Measurements from ENCODE around the gene MTMR2. TPM values are rescaled to one million over a fixed set of nuclear protein-coding genes. Genes with fewer than 3 reads are reported as not detected.

MTMR2 gene
- total RNA-seq, 2 donors from 2014 or later, result 14.9 to 35.4 TPM

GRCh38 chr11:95796501-95796900 is 127.4 kb downstream of the MTMR2 start:
- Mint-ChIP-seq H3K27me3 (no peaks in the 10 kb centered on the region), H3K36me3 (ENCODE audit: low read depth) (peaks cover 73% of the 10 kb centered on the region), H3K4me3 (no peak overlapping the region), H3K4me1 (peaks cover 32% of the 10 kb centered on the region), H3K9me3 (no peaks in the 10 kb centered on the region), H3K27ac (no peak overlapping the region)
- no peak for ATAC-seq (replicated peaks)

GRCh38 chr11:95795627-95796295 is 128.1 kb downstream of the MTMR2 start:
- H3K9me3 Mint-ChIP-seq, result no peaks in the 10 kb centered on the region
- peaks cover 35% of the 10 kb centered on the region for H3K4me1 Mint-ChIP-seq
- no peak overlapping the region for H3K27ac Mint-ChIP-seq
- H3K27me3 Mint-ChIP-seq, result no peaks in the 10 kb centered on the region
- no peak for ATAC-seq (replicated peaks)
- H3K36me3 Mint-ChIP-seq (ENCODE audit: low read depth), result peaks cover 73% of the 10 kb centered on the region
- no peak overlapping the region for H3K4me3 Mint-ChIP-seq

GRCh38 chr11:95794086-95794485 is 129.8 kb downstream of the MTMR2 start:
- H3K36me3 Mint-ChIP-seq (ENCODE audit: low read depth), result peaks cover 68% of the 10 kb centered on the region
- H3K4me1 Mint-ChIP-seq, result peaks cover 29% of the 10 kb centered on the region
- peak overlapping the region; percentile 28 for H3K4me3 Mint-ChIP-seq
- ATAC-seq (replicated peaks), result no peak
- no peak overlapping the region for H3K27ac Mint-ChIP-seq
- no peaks in the 10 kb centered on the region for H3K27me3 Mint-ChIP-seq
- no peaks in the 10 kb centered on the region for H3K9me3 Mint-ChIP-seq

GRCh38 chr11:95793116-95793515 is 130.8 kb downstream of the MTMR2 start:
- peaks cover 32% of the 10 kb centered on the region for H3K4me1 Mint-ChIP-seq
- peak overlapping the region; percentile 44 for H3K4me3 Mint-ChIP-seq
- peaks cover 65% of the 10 kb centered on the region for H3K36me3 Mint-ChIP-seq (ENCODE audit: low read depth)
- H3K9me3 Mint-ChIP-seq, result no peaks in the 10 kb centered on the region
- ATAC-seq (replicated peaks), result no peak
- no peaks in the 10 kb centered on the region for H3K27me3 Mint-ChIP-seq
- no peak overlapping the region for H3K27ac Mint-ChIP-seq

- Mint-ChIP-seq H3K27ac (no peak overlapping the region), H3K4me3 (peak overlapping the region; percentile 44), H3K4me1 (peaks cover 36% of the 10 kb centered on the region), H3K27me3 (no peaks in the 10 kb centered on the region), H3K36me3 (ENCODE audit: low read depth) (peaks cover 69% of the 10 kb centered on the region), H3K9me3 (no peaks in the 10 kb centered on the region)
- ATAC-seq (replicated peaks), result no peak
Measured at GRCh38 chr11:95792700-95793099, 131.2 kb downstream of the MTMR2 start.

- H3K36me3 Mint-ChIP-seq (ENCODE audit: low read depth), result peaks cover 74% of the 10 kb centered on the region
- peak overlapping the region; percentile 86 for H3K4me3 Mint-ChIP-seq
- ATAC-seq (replicated peaks), result no peak
- peak overlapping the region; percentile 100 for H3K27ac Mint-ChIP-seq
- no peaks in the 10 kb centered on the region for H3K27me3 Mint-ChIP-seq
- H3K4me1 Mint-ChIP-seq, result peaks cover 36% of the 10 kb centered on the region
- H3K9me3 Mint-ChIP-seq, result no peaks in the 10 kb centered on the region
Measured at GRCh38 chr11:95792200-95792599, 131.7 kb downstream of the MTMR2 start.

GRCh38 chr11:95791709-95792033 is 132.2 kb downstream of the MTMR2 start:
- H3K4me1 Mint-ChIP-seq, result peaks cover 36% of the 10 kb centered on the region
- H3K36me3 Mint-ChIP-seq (ENCODE audit: low read depth), result peaks cover 80% of the 10 kb centered on the region
- peak overlapping the region; percentile 100 for H3K27ac Mint-ChIP-seq
- H3K27me3 Mint-ChIP-seq, result no peaks in the 10 kb centered on the region
- no peak for ATAC-seq (replicated peaks)
- peak overlapping the region; percentile 86 for H3K4me3 Mint-ChIP-seq
- H3K9me3 Mint-ChIP-seq, result no peaks in the 10 kb centered on the region

- ATAC-seq (replicated peaks), result peak; percentile 13
- peak overlapping the region; percentile 86 for H3K4me3 Mint-ChIP-seq
- H3K36me3 Mint-ChIP-seq (ENCODE audit: low read depth), result peaks cover 84% of the 10 kb centered on the region
- H3K4me1 Mint-ChIP-seq, result peaks cover 36% of the 10 kb centered on the region
- peak overlapping the region; percentile 100 for H3K27ac Mint-ChIP-seq
- H3K27me3 Mint-ChIP-seq, result no peaks in the 10 kb centered on the region
- no peaks in the 10 kb centered on the region for H3K9me3 Mint-ChIP-seq
Measured at GRCh38 chr11:95790933-95791708, 132.8 kb downstream of the MTMR2 start.

- H3K4me3 Mint-ChIP-seq, result peak within 1 kb of the TSS; percentile 86
Measured at GRCh38 chr11:95790123-95790932, 133.6 kb downstream of the MTMR2 start, which contains the start of gene CEP57. TSS of gene CEP57 (plus strand) at chr11:95790498. CDS start at chr11:95790699, 201 bp downstream.

GRCh38 chr11:95789506-95790122 is 134.3 kb downstream of the MTMR2 start, which contains the start of gene FAM76B:
TSS of gene FAM76B (minus strand) at chr11:95789782. CDS start at chr11:95789478, 304 bp downstream.
- H3K36me3 Mint-ChIP-seq (ENCODE audit: low read depth), result peaks cover 88% of the 10 kb centered on the region
- peak within 1 kb of the TSS; percentile 86 for H3K4me3 Mint-ChIP-seq
- H3K27ac Mint-ChIP-seq, result peak within 1 kb of the TSS; percentile 100
- H3K27me3 Mint-ChIP-seq, result no peaks in the 10 kb centered on the region
- no peaks in the 10 kb centered on the region for H3K9me3 Mint-ChIP-seq
- peak; percentile 84 for ATAC-seq (replicated peaks)
- H3K4me1 Mint-ChIP-seq, result peaks cover 37% of the 10 kb centered on the region

More at GRCh38 chr11:95790123-95790932, 133.6 kb downstream of the MTMR2 start, which contains the start of gene CEP57:
- no peaks in the 10 kb centered on the region for H3K9me3 Mint-ChIP-seq
- peaks cover 84% of the 10 kb centered on the region for H3K36me3 Mint-ChIP-seq (ENCODE audit: low read depth)
- ATAC-seq (replicated peaks), result peak; percentile 75
- peaks cover 37% of the 10 kb centered on the region for H3K4me1 Mint-ChIP-seq
- H3K27ac Mint-ChIP-seq, result peak within 1 kb of the TSS; percentile 100
- H3K27me3 Mint-ChIP-seq, result no peaks in the 10 kb centered on the region

GRCh38 chr11:95788921-95789505 is 134.9 kb downstream of the MTMR2 start:
- Mint-ChIP-seq H3K27ac (peak overlapping the region; percentile 100), H3K27me3 (no peaks in the 10 kb centered on the region), H3K36me3 (ENCODE audit: low read depth) (peaks cover 88% of the 10 kb centered on the region), H3K4me3 (peak overlapping the region; percentile 86), H3K9me3 (no peaks in the 10 kb centered on the region), H3K4me1 (peaks cover 31% of the 10 kb centered on the region)
- no peak for ATAC-seq (replicated peaks)
